HG02588 (cell line): ENCODE results near the gene CCNA2.

Source experiments
- ATAC-seq: cut with Tn5 transposase; IDR thresholded peaks from one replicate; pipeline ENCODE4 v1.9.1; 2021; ENCODE audit warnings: mild to moderate bottlenecking, moderate library complexity; ENCODE audit not compliant: unreplicated experiment

Gene CCNA2

GRCh38 chr4:121806411-121806810, 17.3 kb downstream of the CCNA2 start:
- ATAC-seq, result no peak

GRCh38 chr4:121801715-121802075, 22.0 kb downstream of the CCNA2 start:
- ATAC-seq, result no peak

GRCh38 chr4:121800961-121801714, 22.5 kb downstream of the CCNA2 start, which contains the start of gene EXOSC9:
EXOSC9 (plus strand) TSS chr4:121801323; CDS start chr4:121801425, 102 bp downstream.
- peak; percentile 79 for ATAC-seq

GRCh38 chr4:121800638-121800960, 23.1 kb downstream of the CCNA2 start:
- ATAC-seq, result peak; percentile 19

GRCh38 chr4:121799867-121800501, 23.7 kb downstream of the CCNA2 start:
- ATAC-seq, result no peak

GRCh38 chr4:121799208-121799823, 24.4 kb downstream of the CCNA2 start:
- ATAC-seq, result no peak

GRCh38 chr4:121796283-121796682, 27.4 kb downstream of the CCNA2 start:
- no peak for ATAC-seq

- no peak for ATAC-seq
These were observed 29.0 kb downstream of the CCNA2 start for GRCh38 chr4:121794505-121795188.

- no peak for ATAC-seq
These were observed 30.7 kb downstream of the CCNA2 start for GRCh38 chr4:121792966-121793365.

- ATAC-seq, result no peak
These were observed 32.2 kb downstream of the CCNA2 start for GRCh38 chr4:121791481-121791880.

- no peak for ATAC-seq
These were observed 32.7 kb downstream of the CCNA2 start for GRCh38 chr4:121790976-121791375.

GRCh38 chr4:121789960-121790829, 33.5 kb downstream of the CCNA2 start:
- no peak for ATAC-seq

- no peak for ATAC-seq
These were observed 34.2 kb downstream of the CCNA2 start for GRCh38 chr4:121789455-121789854.

- ATAC-seq, result peak; percentile 96
These were observed 34.8 kb downstream of the CCNA2 start for GRCh38 chr4:121788896-121789295.

GRCh38 chr4:121786221-121786620, 37.5 kb downstream of the CCNA2 start:
- no peak for ATAC-seq

- ATAC-seq, result no peak
These were observed 38.2 kb downstream of the CCNA2 start for GRCh38 chr4:121785479-121785878.

- no peak for ATAC-seq
These were observed 38.7 kb downstream of the CCNA2 start for GRCh38 chr4:121784975-121785374.

- no peak for ATAC-seq
These were observed 39.3 kb downstream of the CCNA2 start for GRCh38 chr4:121784401-121784800.

GRCh38 chr4:121783210-121783609, 40.5 kb downstream of the CCNA2 start:
- ATAC-seq, result no peak

GRCh38 chr4:121778991-121779628, 44.6 kb downstream of the CCNA2 start:
- no peak for ATAC-seq
